NCI-H2107 (cell line): Measurements from ENCODE around the gene S100A13.
"Not testable (repeated sequence)": the region's sequence is repeated elsewhere in the genome, so short reads cannot be mapped to it uniquely, and the experiment has no call there.

Experiments
- DNase-seq: peaks from one replicate; lab custom pipeline; 2025; lab: John Stamatoyannopoulos, UW

Gene S100A13

GRCh38 chr1:153608089-153608682, 19.1 kb downstream of the S100A13 start:
- DNase-seq, result no peak

GRCh38 chr1:153607381-153607780, 19.9 kb downstream of the S100A13 start:
- no peak for DNase-seq

- no peak for DNase-seq
Measured at GRCh38 chr1:153606194-153606593, 21.1 kb downstream of the S100A13 start.

GRCh38 chr1:153602749-153603148, 24.6 kb downstream of the S100A13 start:
- no peak for DNase-seq

GRCh38 chr1:153599847-153600246, 27.5 kb downstream of the S100A13 start:
- no peak for DNase-seq

- DNase-seq, result no peak
Measured at GRCh38 chr1:153598309-153599172, 28.8 kb downstream of the S100A13 start.

- DNase-seq, result no peak
Measured at GRCh38 chr1:153597206-153597605, 30.1 kb downstream of the S100A13 start.

- DNase-seq, result no peak
Measured at GRCh38 chr1:153592748-153593147, 34.6 kb downstream of the S100A13 start.

GRCh38 chr1:153588482-153588881, 38.8 kb downstream of the S100A13 start:
- no peak for DNase-seq

- DNase-seq, result not testable (repeated sequence)
Measured at GRCh38 chr1:153588033-153588432, 39.3 kb downstream of the S100A13 start.

- no peak for DNase-seq
Measured at GRCh38 chr1:153587314-153587713, 40.0 kb downstream of the S100A13 start.

- DNase-seq, result no peak
Measured at GRCh38 chr1:153586347-153586746, 41.0 kb downstream of the S100A13 start.

- no peak for DNase-seq
Measured at GRCh38 chr1:153585006-153585405, 42.3 kb downstream of the S100A13 start.

- no peak for DNase-seq
Measured at GRCh38 chr1:153583976-153584375, 43.3 kb downstream of the S100A13 start.

- DNase-seq, result not testable (repeated sequence)
Measured at GRCh38 chr1:153583514-153583913, 43.8 kb downstream of the S100A13 start.

GRCh38 chr1:153582836-153583235, 44.5 kb downstream of the S100A13 start:
- DNase-seq, result not testable (repeated sequence)

GRCh38 chr1:153578936-153579335, 48.4 kb downstream of the S100A13 start:
- no peak for DNase-seq

- no peak for DNase-seq
Measured at GRCh38 chr1:153578490-153578889, 48.8 kb downstream of the S100A13 start.

GRCh38 chr1:153577624-153578051, 49.7 kb downstream of the S100A13 start:
- DNase-seq, result no peak

GRCh38 chr1:153577138-153577537, 50.2 kb downstream of the S100A13 start:
- no peak for DNase-seq

- DNase-seq, result not testable (repeated sequence)
Measured at GRCh38 chr1:153575497-153575896, 51.8 kb downstream of the S100A13 start.

- DNase-seq, result not testable (repeated sequence)
Measured at GRCh38 chr1:153575081-153575491, 52.2 kb downstream of the S100A13 start.

- DNase-seq, result no peak
Measured at GRCh38 chr1:153573351-153573750, 54.0 kb downstream of the S100A13 start.
